Hepatocyte (in vitro differentiated cells): ENCODE results near the gene ZFX. TPM values are rescaled to one million over a fixed set of nuclear protein-coding genes. Genes with fewer than 3 reads are reported as not detected.

Source experiments
- DNase-seq: peaks from one replicate; pipeline ENCODE4 v3.0.0-alpha.2; 2016; ENCODE audit warnings: low spot score
- H2AFZ ChIP-seq: fragments of 200-600 bp; sonication (generic); 2 replicates; pipeline ENCODE4 v1.6.0; 2016; ENCODE audit warnings: antibody characterized with exemption, mild to moderate bottlenecking
- H3K27ac ChIP-seq: fragments of 200-600 bp; sonication (generic); 2 replicates; pipeline ENCODE4 v1.5.1; 2016; ENCODE audit warnings: mild to moderate bottlenecking
- H3K27me3 ChIP-seq: fragments of 200-600 bp; sonication (generic); 2 replicates; pipeline ENCODE4 v1.6.1; 2016
- H3K36me3 ChIP-seq: fragments of 200-600 bp; sonication (generic); replicated peaks from 2 replicates; pipeline ENCODE4 v1.5.1; 2016; ENCODE audit warnings: low read depth; ENCODE audit not compliant: insufficient read depth
- H3K4me1 ChIP-seq: fragments of 200-600 bp; sonication (generic); 2 replicates; pipeline ENCODE4 v1.5.1; 2016; ENCODE audit warnings: mild to moderate bottlenecking, moderate library complexity; ENCODE audit not compliant: insufficient read depth
- H3K4me2 ChIP-seq: fragments of 200-600 bp; sonication (generic); 2 replicates; pipeline ENCODE4 v1.6.0; 2016
- H3K4me3 ChIP-seq: fragments of 200-600 bp; sonication (generic); 2 replicates; pipeline ENCODE4 v1.5.1; 2016; ENCODE audit warnings: mild to moderate bottlenecking
- H3K79me2 ChIP-seq: fragments of 200-600 bp; sonication (generic); 2 replicates; pipeline ENCODE4 v1.6.0; 2017; ENCODE audit warnings: mild to moderate bottlenecking
- H3K9me2 ChIP-seq: fragments of 200-600 bp; sonication (generic); replicated peaks from 2 replicates; pipeline ENCODE4 v1.6.0; 2017; ENCODE audit warnings: mild to moderate bottlenecking; ENCODE audit not compliant: insufficient read depth
- H3K9me3 ChIP-seq: fragments of 200-600 bp; sonication (generic); 2 replicates; pipeline ENCODE4 v1.5.1; 2016; ENCODE audit warnings: low read depth, mild to moderate bottlenecking
- H4K20me1 ChIP-seq: fragments of 200-600 bp; sonication (generic); 2 replicates; pipeline ENCODE4 v1.6.0; 2016; ENCODE audit warnings: mild to moderate bottlenecking; ENCODE audit not compliant: insufficient read depth, poor library complexity, severe bottlenecking
- EZH2 ChIP-seq: fragments of 200-600 bp; sonication (generic); IDR thresholded peaks from 2 replicates; pipeline ENCODE4 v1.6.1; 2016; ENCODE audit warnings: antibody characterized with exemption, mild to moderate bottlenecking, borderline replicate concordance
- EZH2phosphoT487 ChIP-seq: fragments of 200-600 bp; sonication (generic); IDR thresholded peaks from one replicate; pipeline ENCODE4 v1.6.1; 2018; ENCODE audit warnings: antibody characterized with exemption, mild to moderate bottlenecking, low read depth, moderate library complexity; ENCODE audit not compliant: unreplicated experiment, severe bottlenecking
- WGBS: methylation state at CpG from one replicate; pipeline ENCODE4 v1.1.6; 2016; ENCODE audit warnings: low lambda C conversion rate; ENCODE audit errors: missing lambda C conversion rate; 5-methylcytosine and 5-hydroxymethylcytosine counted together
- polyA plus RNA-seq: library from polyadenylated mRNA; unstranded; fragments of >200 nt; fragmentation: Nextera tagmentation; extraction: Ambion mirVana; gene quantifications from 2 replicates; pipeline ENCODE4 v1.2.1, GENCODE V29; 2016
- total RNA-seq: library from RNA; depleted of rRNA; stranded (reverse); fragments of >200 nt; gene quantifications from 2 replicates; pipeline ENCODE4 v1.2.3, GENCODE V29; 2014
- TF ChIP-seq, protein P1 (sequence below): fragments of 200-600 bp; sonication (generic); IDR thresholded peaks from 2 replicates; pipeline ENCODE4 v1.5.1; 2016; ENCODE audit warnings: antibody characterized with exemption, mild to moderate bottlenecking; ENCODE audit not compliant: poor library complexity

ZFX gene
- total and polyA plus RNA-seq, 2 experiments from 2014 or later = 31.5 to 74.0 TPM

DNA sequence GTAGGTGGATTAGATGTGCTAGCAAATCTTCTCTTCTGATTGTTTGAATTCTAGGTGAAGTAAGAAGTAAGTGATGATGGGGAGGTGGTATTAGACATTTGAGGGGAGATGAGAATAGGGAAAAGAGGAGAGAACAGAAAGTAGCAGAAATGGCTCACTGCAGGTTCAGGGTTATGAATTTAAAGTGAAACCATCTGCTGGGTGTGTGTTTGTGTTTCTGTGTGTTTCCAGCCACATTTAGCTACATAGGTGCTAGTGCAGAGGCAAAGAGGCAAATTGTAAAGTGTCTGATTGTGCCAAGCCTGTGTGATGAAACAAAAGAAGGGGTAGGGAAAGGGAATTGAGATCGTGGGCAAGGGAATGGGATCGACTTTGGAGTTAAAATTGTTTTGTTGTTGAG lies 50.6 kb downstream of the ZFX start:
- H2AFZ ChIP-seq = no peak overlapping the region
- WGBS = 97% methylated on average over 2 of the region's 2 CpGs
- H3K4me2 ChIP-seq = no peak overlapping the region
- H3K27ac ChIP-seq = peak overlapping the region; percentile 3
- TF ChIP-seq EZH2 (no peak), EZH2phosphoT487 (no peak)
- DNase-seq = no peak
- H3K9me3 ChIP-seq = no peaks in the 10 kb centered on the region
- no peaks in the 10 kb centered on the region for H3K36me3 ChIP-seq
- H3K79me2 ChIP-seq = peaks cover 100% of the 10 kb centered on the region
- H3K4me1 ChIP-seq = peaks cover 18% of the 10 kb centered on the region
- H3K27me3 ChIP-seq = no peaks in the 10 kb centered on the region
- no peaks in the 10 kb centered on the region for H3K9me2 ChIP-seq
- H3K4me3 ChIP-seq = no peak overlapping the region
- H4K20me1 ChIP-seq = peaks cover 100% of the 10 kb centered on the region

DNA sequence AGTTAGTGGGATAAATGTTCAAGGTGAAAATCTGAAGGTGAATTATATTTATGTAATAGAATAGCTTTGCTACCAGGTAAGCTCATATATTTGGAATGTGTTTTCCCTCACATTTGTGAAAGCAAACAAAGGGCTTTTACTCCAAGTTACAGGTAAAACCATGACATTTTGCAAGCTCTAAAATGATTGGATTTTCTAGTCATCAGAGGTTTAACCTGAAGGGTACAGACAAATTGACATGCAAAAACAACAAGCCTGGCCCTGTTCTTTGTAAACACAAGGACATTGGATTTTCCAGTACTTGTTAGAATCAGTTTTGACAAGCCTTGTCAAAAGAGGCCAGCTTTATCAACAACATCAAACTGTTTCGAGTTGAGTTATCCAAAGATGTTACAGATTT lies 51.7 kb downstream of the ZFX start:
- Histone ChIP-seq H3K9me3 (no peaks in the 10 kb centered on the region), H3K36me3 (no peaks in the 10 kb centered on the region), H3K27ac (peak overlapping the region; percentile 7), H4K20me1 (peaks cover 98% of the 10 kb centered on the region), H3K4me1 (peaks cover 18% of the 10 kb centered on the region), H3K4me3 (no peak overlapping the region), H3K9me2 (no peaks in the 10 kb centered on the region), H2AFZ (no peak overlapping the region), H3K79me2 (peaks cover 100% of the 10 kb centered on the region), H3K27me3 (no peaks in the 10 kb centered on the region), H3K4me2 (no peak overlapping the region)
- TF ChIP-seq EZH2 (no peak), EZH2phosphoT487 (no peak)
- TF ChIP-seq, protein P1, sequence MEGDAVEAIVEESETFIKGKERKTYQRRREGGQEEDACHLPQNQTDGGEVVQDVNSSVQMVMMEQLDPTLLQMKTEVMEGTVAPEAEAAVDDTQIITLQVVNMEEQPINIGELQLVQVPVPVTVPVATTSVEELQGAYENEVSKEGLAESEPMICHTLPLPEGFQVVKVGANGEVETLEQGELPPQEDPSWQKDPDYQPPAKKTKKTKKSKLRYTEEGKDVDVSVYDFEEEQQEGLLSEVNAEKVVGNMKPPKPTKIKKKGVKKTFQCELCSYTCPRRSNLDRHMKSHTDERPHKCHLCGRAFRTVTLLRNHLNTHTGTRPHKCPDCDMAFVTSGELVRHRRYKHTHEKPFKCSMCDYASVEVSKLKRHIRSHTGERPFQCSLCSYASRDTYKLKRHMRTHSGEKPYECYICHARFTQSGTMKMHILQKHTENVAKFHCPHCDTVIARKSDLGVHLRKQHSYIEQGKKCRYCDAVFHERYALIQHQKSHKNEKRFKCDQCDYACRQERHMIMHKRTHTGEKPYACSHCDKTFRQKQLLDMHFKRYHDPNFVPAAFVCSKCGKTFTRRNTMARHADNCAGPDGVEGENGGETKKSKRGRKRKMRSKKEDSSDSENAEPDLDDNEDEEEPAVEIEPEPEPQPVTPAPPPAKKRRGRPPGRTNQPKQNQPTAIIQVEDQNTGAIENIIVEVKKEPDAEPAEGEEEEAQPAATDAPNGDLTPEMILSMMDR = no peak
- 55% methylated on average over 1 of the region's 1 CpG for WGBS
- no peak for DNase-seq

DNA sequence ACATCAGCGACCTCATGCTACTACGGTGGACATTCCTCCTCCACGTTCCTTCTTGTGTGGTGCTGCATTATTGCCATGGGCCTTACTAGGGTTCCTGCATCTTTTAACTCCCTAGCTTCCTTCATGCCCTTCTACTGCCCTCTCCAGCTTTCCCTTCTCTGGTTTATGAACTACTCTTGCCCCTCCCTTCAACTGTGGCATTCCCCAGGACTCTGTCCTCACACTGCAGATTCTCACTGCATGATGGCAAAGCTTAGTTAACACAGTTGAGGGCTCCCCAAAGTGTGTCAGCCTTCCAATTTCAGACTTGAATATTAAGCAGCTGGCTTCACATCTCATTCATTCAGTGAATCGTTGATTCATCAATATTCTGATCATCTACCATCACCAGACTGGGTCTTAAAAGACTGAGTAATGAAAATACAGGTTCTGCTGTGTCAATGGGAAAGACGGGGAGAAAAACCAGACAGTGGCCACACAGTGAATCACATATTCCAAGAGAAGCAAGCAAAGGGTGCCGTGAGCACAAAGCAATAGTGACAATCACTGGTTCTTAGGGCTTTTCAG lies 53.0 kb downstream of the ZFX start:
- peaks cover 96% of the 10 kb centered on the region for H4K20me1 ChIP-seq
- WGBS = 90% methylated on average over 6 of the region's 6 CpGs

DNA sequence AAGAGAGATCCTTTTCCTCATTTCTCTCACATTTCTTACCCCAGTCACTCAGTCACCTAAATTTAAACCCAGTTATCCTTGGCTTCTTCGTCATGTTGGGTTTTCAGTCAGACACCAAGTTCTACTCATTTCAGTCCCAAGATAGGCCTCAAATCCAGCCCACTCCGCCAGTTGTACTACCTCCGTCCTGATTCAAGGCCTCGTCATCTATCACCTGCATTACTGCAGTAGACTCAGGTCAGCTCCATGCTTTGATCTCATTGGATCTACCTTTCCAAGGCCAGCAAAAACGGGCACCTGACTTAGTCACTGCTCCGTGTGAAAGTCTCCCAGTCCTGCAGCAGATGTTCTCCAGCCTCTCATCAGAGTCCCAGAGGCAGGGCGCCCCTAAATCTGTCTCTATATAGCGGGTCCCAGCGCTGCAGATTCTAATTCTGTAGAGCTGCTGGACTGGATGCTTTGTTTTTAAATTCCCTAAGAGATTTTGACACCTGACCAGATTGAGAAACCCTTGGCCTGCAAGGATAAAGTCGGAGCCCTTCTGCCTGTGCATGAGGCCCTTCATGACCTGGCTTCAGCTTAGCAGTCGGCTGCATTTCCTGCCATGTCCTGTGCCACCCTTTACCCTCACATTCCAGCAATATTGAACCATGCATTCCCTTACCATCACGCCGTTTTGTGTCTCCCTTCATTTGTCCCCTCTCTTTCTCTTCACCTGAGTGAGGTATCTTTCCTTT lies 53.7 kb downstream of the ZFX start:
- peaks cover 18% of the 10 kb centered on the region for H3K4me1 ChIP-seq
- no peak overlapping the region for H3K4me3 ChIP-seq
- WGBS = 93% methylated on average over 13 of the region's 13 CpGs
- peaks cover 100% of the 10 kb centered on the region for H3K79me2 ChIP-seq
- no peak overlapping the region for H3K4me2 ChIP-seq
- H3K36me3 ChIP-seq = no peaks in the 10 kb centered on the region
- H4K20me1 ChIP-seq = peaks cover 91% of the 10 kb centered on the region
- DNase-seq = no peak
- no peak overlapping the region for H2AFZ ChIP-seq
- H3K27me3 ChIP-seq = no peaks in the 10 kb centered on the region
- H3K27ac ChIP-seq = no peak overlapping the region
- no peaks in the 10 kb centered on the region for H3K9me3 ChIP-seq
- no peak for TF ChIP-seq EZH2phosphoT487
- TF ChIP-seq, protein P1 = no peak
- H3K9me2 ChIP-seq = no peaks in the 10 kb centered on the region

More for the DNA sequence above, 53.0 kb downstream of the ZFX start:
- H3K4me2 ChIP-seq = no peak overlapping the region
- peaks cover 100% of the 10 kb centered on the region for H3K79me2 ChIP-seq
- DNase-seq = no peak
- H3K4me1 ChIP-seq = peaks cover 18% of the 10 kb centered on the region
- H3K4me3 ChIP-seq = no peak overlapping the region
- H3K9me3 ChIP-seq = no peaks in the 10 kb centered on the region
- no peaks in the 10 kb centered on the region for H3K9me2 ChIP-seq
- H3K36me3 ChIP-seq = no peaks in the 10 kb centered on the region
- TF ChIP-seq EZH2phosphoT487 = no peak
- H2AFZ ChIP-seq = no peak overlapping the region
- H3K27me3 ChIP-seq = no peaks in the 10 kb centered on the region
- H3K27ac ChIP-seq = no peak overlapping the region
